Left renal pelvis (tissue), 4 donors: ENCODE measurements around the gene KCNJ6. TPM values are rescaled to one million over a fixed set of nuclear protein-coding genes. Genes with fewer than 3 reads are reported as not detected.

Source experiments
- DNase-seq, 4 donors: peaks; one replicate each; pipeline ENCODE4 v3.0.0-alpha.2; 2013; ENCODE audit warnings: low read depth in 4 of 4, low spot score in 3 of 4
- polyA plus RNA-seq, 4 donors: library from polyadenylated mRNA; unstranded; fragments of 120-200 nt; gene quantifications; one replicate each; pipeline ENCODE4 v1.2.1, GENCODE V29; 2013; ENCODE audit not compliant: insufficient read length in 4 of 4

The KCNJ6 gene
- polyA plus RNA-seq, 4 donors, result 0.23 to 0.49 (median 0.27) TPM

GRCh38 chr21:37868446-37869295 is 47.6 kb downstream of the KCNJ6 start:
- DNase-seq, result no peak

DNA sequence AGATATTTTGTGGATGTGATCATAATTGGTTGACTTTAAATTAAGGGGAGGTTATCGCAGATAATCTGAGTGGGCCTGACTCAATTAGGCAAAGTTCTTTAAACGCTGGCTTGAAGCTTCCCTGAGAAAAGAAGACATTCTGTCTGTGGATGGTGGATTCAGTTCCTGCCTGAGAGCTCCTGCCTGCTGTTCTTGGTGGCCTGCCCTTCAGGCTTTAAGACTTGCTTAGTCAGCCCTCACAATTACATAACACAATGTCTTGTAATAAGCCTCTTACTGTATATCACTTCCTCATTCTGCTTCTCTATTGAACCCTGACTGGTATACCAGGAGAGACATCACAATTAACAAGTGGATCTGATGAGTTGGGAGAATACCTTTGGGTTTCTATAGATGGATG is 50.2 kb downstream of the KCNJ6 start:
- DNase-seq, result no peak

DNA sequence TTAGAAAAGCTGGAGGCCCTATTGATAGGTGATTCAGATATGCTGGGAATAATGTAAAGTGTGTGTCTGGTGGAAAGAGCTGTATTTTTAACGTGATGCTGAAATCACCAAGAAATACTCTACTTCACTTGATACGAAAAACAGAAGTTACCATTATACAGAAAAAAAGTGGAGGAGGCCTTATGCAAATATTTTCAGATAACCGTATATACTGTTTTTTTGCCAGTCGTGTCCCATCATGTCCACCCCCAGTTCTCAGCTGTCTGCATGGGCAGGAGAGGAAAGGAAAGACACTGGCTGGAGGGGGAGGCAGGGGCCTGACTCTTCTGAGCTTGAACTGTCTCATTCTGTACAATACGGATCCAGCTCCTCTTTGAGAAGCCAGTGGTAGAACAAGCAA is 51.1 kb downstream of the KCNJ6 start:
- no peak for DNase-seq

DNA sequence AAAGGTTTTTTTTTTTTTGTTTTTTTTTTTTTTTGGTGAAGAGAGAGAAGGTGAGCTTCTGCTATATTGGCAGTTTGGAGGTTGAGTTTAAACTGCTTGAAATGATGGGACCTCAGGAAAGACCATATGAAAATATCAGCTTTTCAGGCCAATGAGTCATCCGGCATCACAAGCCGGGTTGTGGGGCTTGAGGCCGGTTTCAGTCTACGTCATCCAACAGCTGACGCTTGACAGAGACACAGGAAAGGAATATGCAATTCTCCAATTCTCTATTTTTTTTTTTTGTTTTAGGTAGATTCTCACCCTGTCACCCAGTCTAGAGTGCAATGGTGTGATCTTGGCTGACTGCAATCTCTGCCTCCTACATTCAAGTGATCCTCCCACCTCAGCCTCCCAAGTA is 52.4 kb downstream of the KCNJ6 start:
- DNase-seq, result no peak

GRCh38 chr21:37862536-37862935 is 53.7 kb downstream of the KCNJ6 start:
- DNase-seq, result no peak

GRCh38 chr21:37861561-37861960 is 54.7 kb downstream of the KCNJ6 start:
- DNase-seq, result no peak

GRCh38 chr21:37860416-37860815 is 55.8 kb downstream of the KCNJ6 start:
- no peak for DNase-seq

DNA sequence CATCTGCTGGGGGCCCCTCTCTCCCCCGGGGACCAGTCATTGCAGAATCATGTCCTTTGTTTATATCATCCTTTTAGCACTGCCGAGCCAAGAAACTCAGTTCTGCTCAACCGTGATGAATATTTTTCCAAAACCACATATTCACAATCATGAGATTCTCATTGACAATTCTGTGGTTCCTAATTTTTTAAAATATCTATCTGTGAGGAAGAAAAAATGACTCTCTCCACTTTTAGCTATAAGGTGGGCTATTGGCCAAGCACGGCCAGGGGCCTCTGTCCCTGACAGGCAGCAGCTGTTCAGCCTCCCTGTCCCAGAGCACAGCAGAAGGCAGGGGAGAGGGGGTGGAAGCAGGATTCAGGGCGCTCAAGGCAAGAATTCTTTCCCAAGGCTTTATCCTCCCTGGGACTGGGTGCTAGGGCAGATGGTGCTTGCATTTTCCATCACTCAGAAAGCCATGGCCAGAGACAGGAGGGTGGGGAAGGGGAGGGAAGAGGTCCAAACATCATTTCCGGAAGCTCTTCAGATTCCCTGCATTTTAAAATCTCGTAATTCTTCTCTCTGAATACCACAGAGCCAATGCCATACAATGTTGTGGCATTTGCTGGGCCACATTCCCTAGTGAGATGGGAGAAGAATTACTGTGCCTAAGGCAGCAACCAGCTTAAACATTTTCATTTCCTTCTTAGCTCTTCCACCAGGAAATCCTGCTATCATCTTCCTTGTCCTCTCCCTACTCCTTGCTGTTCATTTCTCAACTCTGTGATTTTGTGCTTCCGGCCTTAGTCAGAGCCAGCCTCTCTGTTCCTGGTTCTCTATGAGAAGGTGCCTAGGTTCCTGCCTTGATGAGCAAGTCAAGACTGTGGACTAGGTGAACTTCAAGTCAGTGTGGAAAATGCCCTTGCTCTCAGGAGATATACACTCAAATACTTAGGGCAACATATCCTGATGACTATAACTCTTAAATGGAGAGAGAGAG is 60.3 kb downstream of the KCNJ6 start:
- DNase-seq, result no peak

GRCh38 chr21:37855271-37855646 is 61.0 kb downstream of the KCNJ6 start:
- no peak for DNase-seq

GRCh38 chr21:37849506-37850102 is 66.7 kb downstream of the KCNJ6 start:
- no peak for DNase-seq

- no peak for DNase-seq
Observed at GRCh38 chr21:37848721-37849490, 67.4 kb downstream of the KCNJ6 start.

GRCh38 chr21:37845535-37845934 is 70.7 kb downstream of the KCNJ6 start:
- DNase-seq, result no peak

GRCh38 chr21:37843191-37843590 is 73.1 kb downstream of the KCNJ6 start:
- DNase-seq, result no peak

- DNase-seq, result no peak
Observed at GRCh38 chr21:37842163-37842919, 73.9 kb downstream of the KCNJ6 start.

- DNase-seq, result no peak
Observed at GRCh38 chr21:37837381-37837780, 78.9 kb downstream of the KCNJ6 start.

- no peak for DNase-seq
Observed at GRCh38 chr21:37835481-37835880, 80.8 kb downstream of the KCNJ6 start.

- DNase-seq, result no peak
Observed at GRCh38 chr21:37833301-37833700, 83.0 kb downstream of the KCNJ6 start.

DNA sequence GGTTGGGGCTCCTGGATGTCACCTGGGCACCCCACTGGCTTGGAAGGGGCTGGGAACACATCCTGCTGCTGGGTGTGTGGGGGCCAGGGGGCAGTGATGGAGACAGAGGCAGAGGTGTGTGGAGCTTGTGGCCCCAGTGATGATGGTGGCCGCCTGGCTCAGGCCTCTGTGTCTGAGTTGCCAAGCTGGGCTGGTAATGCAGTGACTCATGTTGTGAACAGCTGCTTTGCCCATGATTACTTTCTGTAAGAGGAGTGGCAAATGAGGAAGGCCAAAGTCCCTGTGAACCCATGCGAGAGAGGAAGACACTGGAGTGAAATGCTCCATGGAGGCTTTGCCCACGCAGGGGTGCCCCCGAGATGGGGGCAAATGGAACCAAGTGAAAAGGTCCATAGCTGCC is 86.8 kb downstream of the KCNJ6 start:
- no peak for DNase-seq

- DNase-seq, result no peak
Observed at GRCh38 chr21:37828991-37829390, 87.3 kb downstream of the KCNJ6 start.

- DNase-seq, result no peak
Observed at GRCh38 chr21:37828556-37828955, 87.7 kb downstream of the KCNJ6 start.
